Calu3 (cell line): ENCODE measurements around the gene AKR1C2. TPM values are rescaled to one million over a fixed set of nuclear protein-coding genes. Genes with fewer than 3 reads are reported as not detected.
"Not testable (repeated sequence)": the region's sequence is repeated elsewhere in the genome, so short reads cannot be mapped to it uniquely, and the experiment has no call there.

Experiments
- BruUV-seq: library from RNA; stranded (reverse); fragments of 400-500 nt; replicated peaks from 2 replicates; lab custom pipeline; 2021; lab: Mats Ljungman, UMichigan
- CTCF ChIA-PET: fragments of 300-600 bp; sonication (Branson Sonifier 250); formaldehyde crosslinking; loops from one replicate; lab custom pipeline; 2022; ENCODE audit warnings: antibody characterized with exemption; lab: Charles Lee
- DNase-seq: peaks from one replicate; pipeline ENCODE4 v3.0.0; 2022
- H3K27ac Mint-ChIP-seq: one replicate; pipeline ENCODE4 v1.8.0; 2022; ENCODE audit warnings: mixed read lengths; ENCODE audit not compliant: unreplicated experiment
- H3K27me3 Mint-ChIP-seq: one replicate; pipeline ENCODE4 v1.8.0; 2022; ENCODE audit warnings: mixed read lengths; ENCODE audit not compliant: unreplicated experiment
- H3K36me3 Mint-ChIP-seq: one replicate; pipeline ENCODE4 v1.8.0; 2022; ENCODE audit warnings: mild to moderate bottlenecking, moderate library complexity, mixed read lengths; ENCODE audit not compliant: insufficient read depth, unreplicated experiment
- H3K4me1 Mint-ChIP-seq: one replicate; pipeline ENCODE4 v1.8.0; 2022; ENCODE audit warnings: mild to moderate bottlenecking, low read depth, mixed read lengths; ENCODE audit not compliant: unreplicated experiment
- H3K4me3 Mint-ChIP-seq: one replicate; pipeline ENCODE4 v1.8.0; 2022; ENCODE audit warnings: mild to moderate bottlenecking, low read depth, moderate library complexity, mixed read lengths; ENCODE audit not compliant: unreplicated experiment
- H3K9me3 Mint-ChIP-seq: one replicate; pipeline ENCODE4 v1.8.0; 2022; ENCODE audit warnings: low read depth, mixed read lengths; ENCODE audit not compliant: unreplicated experiment
- CTCF ChIP-seq: fragments of 200-600 bp; IDR thresholded peaks from one replicate; pipeline ENCODE4 v1.8.0; 2022; ENCODE audit warnings: antibody characterized with exemption; ENCODE audit not compliant: unreplicated experiment
- intact Hi-C: fragments of 100-400 bp; cut with micrococcal nuclease; formaldehyde crosslinking; loops from one replicate; pipeline ENCODE4 v1.10.0; 2022; ENCODE audit not compliant: unreplicated experiment
- total RNA-seq: library from RNA; stranded (reverse); gene quantifications from 2 replicates; pipeline ENCODE4 v1.2.3, GENCODE V29; 2022

AKR1C2 gene
- total RNA-seq, 1 experiment from 2014 or later = 10.6 TPM

GRCh38 chr10:5008857-5009548 lies 5.3 kb upstream of the AKR1C2 start:
- CTCF ChIA-PET = not testable (repeated sequence)

GRCh38 chr10:5004501-5004900 lies 844 bp upstream of the AKR1C2 start:
- DNase-seq, H3K4me3 Mint-ChIP-seq, H3K9me3 Mint-ChIP-seq, CTCF ChIA-PET, BruUV-seq, H3K27me3 Mint-ChIP-seq, H3K27ac Mint-ChIP-seq, H3K36me3 Mint-ChIP-seq: not testable (repeated sequence)
- intact Hi-C loops = loop anchor here (5.0 kb wide), 1 partner anchor 42 kb away; the partner anchor contains the start of gene AKR1C1
- peaks cover 15% of the 10 kb centered on the region for H3K4me1 Mint-ChIP-seq

More at GRCh38 chr10:5008857-5009548, 5.3 kb upstream of the AKR1C2 start:
- H3K36me3 Mint-ChIP-seq, H3K4me3 Mint-ChIP-seq, BruUV-seq, H3K9me3 Mint-ChIP-seq, intact Hi-C loops, H3K27me3 Mint-ChIP-seq: not testable (repeated sequence)
- Mint-ChIP-seq H3K4me1 (peaks cover 23% of the 10 kb centered on the region), H3K27ac (peak overlapping the region; percentile 69)
- peak; percentile 15 for DNase-seq

- H3K36me3 Mint-ChIP-seq, H3K9me3 Mint-ChIP-seq, H3K27ac Mint-ChIP-seq, H3K27me3 Mint-ChIP-seq, DNase-seq, BruUV-seq: not testable (repeated sequence)
- H3K4me1 Mint-ChIP-seq = peaks cover 10% of the 10 kb centered on the region
- intact Hi-C loops = loop anchor here (5.0 kb wide), 1 partner anchor 42 kb away; the partner anchor contains the start of gene AKR1C1
- CTCF ChIA-PET = interaction anchor here (0.7 to 1.1 kb wide), 2 partner anchors 34 to 154 kb away, joined by 3 read pairs; no protein-coding TSS in a partner anchor
- H3K4me3 Mint-ChIP-seq = peak overlapping the region; percentile 30
These were observed 351 bp upstream of the AKR1C2 start for GRCh38 chr10:5004030-5004385.

- no peaks in the 10 kb centered on the region for H3K27me3 Mint-ChIP-seq
- CTCF ChIA-PET = no interaction called here
- H3K4me1 Mint-ChIP-seq = no peaks in the 10 kb centered on the region
- intact Hi-C loops = loop anchor here (5.0 kb wide), 1 partner anchor 40 kb away; the partner anchor contains the start of gene AKR1C1
- no peak overlapping the region for H3K27ac Mint-ChIP-seq
- no TSS peak for BruUV-seq
- no peaks in the 10 kb centered on the region for H3K9me3 Mint-ChIP-seq
- H3K36me3 Mint-ChIP-seq = no peaks in the 10 kb centered on the region
- DNase-seq = no peak
- H3K4me3 Mint-ChIP-seq = no peak overlapping the region
- TF ChIP-seq CTCF = no peak
These were observed 1.5 kb downstream of the AKR1C2 start for GRCh38 chr10:5002013-5002727.

- Mint-ChIP-seq H3K9me3 (no peaks in the 10 kb centered on the region), H3K27ac (no peak overlapping the region), H3K4me1 (no peaks in the 10 kb centered on the region), H3K27me3 (no peaks in the 10 kb centered on the region), H3K4me3 (no peak overlapping the region), H3K36me3 (no peaks in the 10 kb centered on the region)
- DNase-seq = no peak
- CTCF ChIA-PET = no interaction called here
- intact Hi-C loops = no loop called here
- no TSS peak for BruUV-seq
- TF ChIP-seq CTCF = no peak
These were observed 5.0 kb downstream of the AKR1C2 start for GRCh38 chr10:4998671-4999070.

GRCh38 chr10:4994260-4994659 lies 9.4 kb downstream of the AKR1C2 start:
- H3K27ac Mint-ChIP-seq, BruUV-seq, H3K4me1 Mint-ChIP-seq, H3K9me3 Mint-ChIP-seq, H3K27me3 Mint-ChIP-seq, H3K4me3 Mint-ChIP-seq, CTCF ChIA-PET, DNase-seq, intact Hi-C loops, H3K36me3 Mint-ChIP-seq: not testable (repeated sequence)

GRCh38 chr10:4992564-4992963 lies 11.1 kb downstream of the AKR1C2 start:
- H3K9me3 Mint-ChIP-seq, CTCF ChIA-PET, intact Hi-C loops, DNase-seq, H3K4me1 Mint-ChIP-seq, H3K27me3 Mint-ChIP-seq, H3K36me3 Mint-ChIP-seq, BruUV-seq, H3K4me3 Mint-ChIP-seq, H3K27ac Mint-ChIP-seq: not testable (repeated sequence)

- H3K4me3 Mint-ChIP-seq, CTCF ChIA-PET, H3K4me1 Mint-ChIP-seq, BruUV-seq, H3K36me3 Mint-ChIP-seq, H3K27ac Mint-ChIP-seq, intact Hi-C loops, DNase-seq, H3K9me3 Mint-ChIP-seq, H3K27me3 Mint-ChIP-seq: not testable (repeated sequence)
These were observed 12.2 kb downstream of the AKR1C2 start for GRCh38 chr10:4991463-4991862.
